Nephron (organoid): ENCODE results near the gene PDCD1LG2.
"Not testable (repeated sequence)": the region's sequence is repeated elsewhere in the genome, so short reads cannot be mapped to it uniquely, and the experiment has no call there.

Experiments used
- H3K27ac Mint-ChIP-seq, 3 experiments: 2 replicates each; pipeline ENCODE4 v1.8.0; 2020; ENCODE audit warnings: mixed read lengths in 3 of 3, mild to moderate bottlenecking in 2 of 3, moderate library complexity in 1 of 3
- H3K27me3 Mint-ChIP-seq: 2 replicates; pipeline ENCODE4 v1.8.0; 2021; ENCODE audit warnings: low read depth, mild to moderate bottlenecking, moderate library complexity, mixed read lengths
- H3K36me3 Mint-ChIP-seq: 2 replicates; pipeline ENCODE4 v1.8.0; 2020; ENCODE audit warnings: low read depth, mixed read lengths
- H3K4me1 Mint-ChIP-seq: 2 replicates; pipeline ENCODE4 v1.8.0; 2020; ENCODE audit warnings: mixed read lengths
- H3K4me3 Mint-ChIP-seq, 3 experiments: 2 replicates each; pipeline ENCODE4 v1.8.0; 2020; ENCODE audit warnings: mild to moderate bottlenecking in 3 of 3, mixed read lengths in 3 of 3, moderate library complexity in 2 of 3
- H3K9me3 Mint-ChIP-seq: 2 replicates; pipeline ENCODE4 v1.8.0; 2020; ENCODE audit warnings: mixed read lengths
- CTCF ChIP-seq, 3 experiments: fragments of 200-600 bp; sonication (generic); IDR thresholded peaks; one replicate each; pipeline ENCODE4 v1.5.0; 2021; ENCODE audit warnings: antibody characterized with exemption in 3 of 3; ENCODE audit not compliant: unreplicated experiment in 3 of 3

Gene PDCD1LG2

GRCh38 chr9:5578698-5579085, 68.4 kb downstream of the PDCD1LG2 start:
- Mint-ChIP-seq H3K4me3 (no peak overlapping the region), H3K36me3 (no peaks in the 10 kb centered on the region), H3K4me1 (no peaks in the 10 kb centered on the region), H3K9me3 (no peaks in the 10 kb centered on the region), H3K27ac (no peak overlapping the region), H3K27me3 (no peaks in the 10 kb centered on the region)
- no peak for TF ChIP-seq CTCF (IDR thresholded peaks at IDR 0.05; ENCODE audit: unreplicated experiment in 3 of 3)

GRCh38 chr9:5579881-5580280, 69.5 kb downstream of the PDCD1LG2 start:
- Mint-ChIP-seq H3K9me3 (no peaks in the 10 kb centered on the region), H3K4me1 (no peaks in the 10 kb centered on the region), H3K27me3 (no peaks in the 10 kb centered on the region), H3K36me3 (no peaks in the 10 kb centered on the region), H3K4me3 (no peak overlapping the region), H3K27ac (no peak overlapping the region)
- TF ChIP-seq CTCF (IDR thresholded peaks at IDR 0.05; ENCODE audit: unreplicated experiment in 3 of 3) = no peak

- no peaks in the 10 kb centered on the region for H3K4me1 Mint-ChIP-seq
- H3K9me3 Mint-ChIP-seq = no peaks in the 10 kb centered on the region
- H3K27ac Mint-ChIP-seq = no peak overlapping the region
- H3K4me3 Mint-ChIP-seq = no peak overlapping the region
- H3K36me3 Mint-ChIP-seq = no peaks in the 10 kb centered on the region
- H3K27me3 Mint-ChIP-seq = no peaks in the 10 kb centered on the region
- TF ChIP-seq CTCF (IDR thresholded peaks at IDR 0.05; ENCODE audit: unreplicated experiment in 3 of 3) = no peak
Measured at GRCh38 chr9:5580650-5581049, 70.3 kb downstream of the PDCD1LG2 start.

GRCh38 chr9:5581706-5582105, 71.4 kb downstream of the PDCD1LG2 start:
- H3K36me3 Mint-ChIP-seq, H3K27me3 Mint-ChIP-seq, H3K4me1 Mint-ChIP-seq, H3K4me3 Mint-ChIP-seq, H3K9me3 Mint-ChIP-seq, H3K27ac Mint-ChIP-seq: not testable (repeated sequence)

GRCh38 chr9:5582835-5583195, 72.5 kb downstream of the PDCD1LG2 start:
- H3K27me3 Mint-ChIP-seq = no peaks in the 10 kb centered on the region
- no peaks in the 10 kb centered on the region for H3K4me1 Mint-ChIP-seq
- H3K4me3 Mint-ChIP-seq = no peak overlapping the region
- H3K36me3 Mint-ChIP-seq = no peaks in the 10 kb centered on the region
- peak overlapping the region in 2 of 3 experiments; percentile 45 to 51 for H3K27ac Mint-ChIP-seq
- no peaks in the 10 kb centered on the region for H3K9me3 Mint-ChIP-seq
- TF ChIP-seq CTCF (IDR thresholded peaks at IDR 0.05; ENCODE audit: unreplicated experiment in 3 of 3) = no peak

GRCh38 chr9:5586391-5586802, 76.1 kb downstream of the PDCD1LG2 start:
- no peaks in the 10 kb centered on the region for H3K9me3 Mint-ChIP-seq
- H3K27ac Mint-ChIP-seq = no peak overlapping the region
- H3K36me3 Mint-ChIP-seq = no peaks in the 10 kb centered on the region
- no peak for TF ChIP-seq CTCF (IDR thresholded peaks at IDR 0.05; ENCODE audit: unreplicated experiment in 3 of 3)
- no peaks in the 10 kb centered on the region for H3K27me3 Mint-ChIP-seq
- H3K4me1 Mint-ChIP-seq = no peaks in the 10 kb centered on the region
- H3K4me3 Mint-ChIP-seq = no peak overlapping the region

- no peak overlapping the region for H3K4me3 Mint-ChIP-seq
- no peak overlapping the region for H3K27ac Mint-ChIP-seq
- no peaks in the 10 kb centered on the region for H3K4me1 Mint-ChIP-seq
- H3K36me3 Mint-ChIP-seq = no peaks in the 10 kb centered on the region
- no peak for TF ChIP-seq CTCF (IDR thresholded peaks at IDR 0.05; ENCODE audit: unreplicated experiment in 3 of 3)
- no peaks in the 10 kb centered on the region for H3K9me3 Mint-ChIP-seq
- H3K27me3 Mint-ChIP-seq = no peaks in the 10 kb centered on the region
Measured at GRCh38 chr9:5587024-5587423, 76.7 kb downstream of the PDCD1LG2 start.
